ENCODE results near the gene DTNA.
"Not testable (repeated sequence)": the region's sequence is repeated elsewhere in the genome, so short reads cannot be mapped to it uniquely, and the experiment has no call there.

- not testable (repeated sequence) for TF ChIP-seq SUZ12 (IDR thresholded peaks at IDR 0.05); FOXM1 (IDR thresholded peaks at IDR 0.05; ENCODE audit: borderline replicate concordance); HDGF (IDR thresholded peaks at IDR 0.05; ENCODE audit: borderline replicate concordance); ARNT (IDR thresholded peaks at IDR 0.05); BHLHE40 (IDR thresholded peaks at IDR 0.05; ENCODE audit: borderline replicate concordance); ZNF384 (IDR thresholded peaks at IDR 0.05); FOXA1 (IDR thresholded peaks at IDR 0.05); NFRKB (IDR thresholded peaks at IDR 0.05); FOXK2 (IDR thresholded peaks at IDR 0.05); ELF4 (IDR thresholded peaks at IDR 0.05); SP1 (IDR thresholded peaks at IDR 0.05); LEF1 (IDR thresholded peaks at IDR 0.05; ENCODE audit: borderline replicate concordance); CTBP1 (IDR thresholded peaks at IDR 0.05; ENCODE audit: borderline replicate concordance); TARDBP (IDR thresholded peaks at IDR 0.05)
Observed at GRCh38 chr18:34916539-34916938, 206.4 kb downstream of the DTNA start.

Measured in HEK293T (cell line).